Fibroblast of skin of right biceps (primary cell): ENCODE data around the gene ARAP1.

Source experiments
- DNase-seq: peaks from one replicate; pipeline ENCODE4 v3.0.0-alpha.2; 2013

Gene ARAP1

DNA sequence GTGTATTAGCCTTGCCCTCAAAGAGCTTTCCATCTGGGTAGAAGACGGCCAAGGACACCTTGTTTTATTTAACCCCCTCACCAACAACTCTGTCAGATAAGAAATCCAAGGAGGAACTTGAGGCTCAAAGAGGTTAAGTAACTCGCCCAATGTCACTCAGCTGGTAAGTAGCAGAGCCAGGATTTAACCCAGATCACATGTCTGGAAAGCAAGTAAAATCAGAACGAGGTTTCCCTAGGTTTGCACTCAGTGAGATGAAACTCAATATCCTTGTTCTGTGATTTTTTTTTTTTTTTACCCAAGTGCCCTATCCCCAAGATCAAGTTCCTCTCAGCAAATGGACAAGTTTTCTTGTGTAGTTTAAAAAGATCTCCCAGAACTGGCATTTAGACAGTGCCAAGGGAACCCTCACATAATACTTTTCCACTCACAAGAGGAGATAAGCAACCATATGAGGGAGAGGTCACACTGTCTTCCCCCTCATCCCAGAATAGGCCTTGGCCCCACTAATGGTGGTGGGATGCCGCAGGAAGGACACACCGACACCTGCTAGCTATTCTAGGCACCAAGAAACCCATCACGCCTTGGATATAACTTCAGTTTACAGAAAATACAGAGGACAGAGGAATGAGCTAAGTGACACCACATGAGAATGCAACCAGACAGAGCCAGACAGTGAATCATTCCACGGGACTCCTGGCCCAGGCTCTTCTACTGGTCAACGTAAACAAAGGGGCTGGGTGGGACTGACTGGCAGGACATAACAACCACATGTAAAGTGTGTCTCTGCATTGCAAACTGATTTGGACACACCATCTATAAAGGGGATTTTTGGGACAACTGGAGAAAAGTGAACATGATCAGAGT lies 8.6 kb upstream of the ARAP1 start:
- peak; percentile 72 for DNase-seq

DNA sequence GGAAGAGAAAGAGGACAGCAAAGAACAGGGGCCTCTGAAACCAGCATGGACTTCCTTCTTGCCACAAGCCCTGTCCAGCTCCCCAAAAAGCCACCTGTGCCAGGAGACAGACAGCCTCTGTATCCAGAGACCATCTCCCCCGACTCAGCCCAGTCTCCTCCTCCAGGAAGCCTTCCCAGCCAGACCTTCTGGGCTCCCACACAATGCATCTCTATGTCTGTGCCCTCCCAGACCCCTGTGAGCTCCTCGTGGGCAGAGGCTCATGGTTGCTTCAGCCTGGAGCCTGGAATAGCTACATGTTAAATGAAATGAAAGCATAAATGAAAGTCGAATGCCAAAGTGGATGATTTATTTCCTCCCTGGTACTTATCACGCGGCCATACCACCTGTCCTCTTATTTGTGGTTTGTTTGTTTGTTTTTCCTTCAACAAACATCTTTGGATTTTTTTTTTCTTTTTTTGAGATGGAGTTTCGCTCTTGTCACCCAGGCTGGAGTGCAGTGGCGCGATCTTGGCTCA lies 7.3 kb upstream of the ARAP1 start:
- DNase-seq, result no peak

DNA sequence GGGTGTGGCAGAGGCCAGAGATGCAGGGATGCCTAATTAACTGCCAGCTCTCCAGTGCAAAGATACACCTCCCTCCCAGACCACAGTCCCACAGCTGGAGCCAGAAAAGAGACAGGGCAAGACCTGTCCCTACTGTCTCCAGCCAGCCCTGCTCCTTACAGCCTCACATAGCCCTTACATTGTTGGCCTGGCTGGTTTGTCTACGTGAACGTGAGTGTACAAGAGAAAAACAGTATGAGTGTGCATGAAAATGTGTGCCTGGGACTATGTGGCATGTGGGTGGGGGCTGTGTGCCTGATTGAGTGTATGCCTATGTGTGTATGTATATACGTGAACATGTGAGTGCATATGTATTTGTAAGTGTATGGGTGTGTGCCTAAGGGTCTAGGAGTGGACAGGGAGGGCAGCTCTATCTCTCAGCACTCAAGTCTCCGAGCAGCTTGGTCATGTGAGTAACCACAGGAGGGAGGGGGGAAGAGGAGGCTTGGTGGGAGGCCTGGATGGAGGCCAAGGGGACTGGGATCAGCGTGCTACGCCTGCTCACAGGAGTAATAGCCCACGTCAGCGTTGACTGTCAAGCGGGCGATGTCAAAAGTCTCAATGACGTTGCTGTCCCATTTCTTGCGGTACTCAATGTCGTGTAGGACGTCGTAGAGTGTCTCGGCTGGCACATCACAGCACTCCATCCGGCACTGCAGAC lies 6.6 kb upstream of the ARAP1 start:
- peak; percentile 94 for DNase-seq

DNA sequence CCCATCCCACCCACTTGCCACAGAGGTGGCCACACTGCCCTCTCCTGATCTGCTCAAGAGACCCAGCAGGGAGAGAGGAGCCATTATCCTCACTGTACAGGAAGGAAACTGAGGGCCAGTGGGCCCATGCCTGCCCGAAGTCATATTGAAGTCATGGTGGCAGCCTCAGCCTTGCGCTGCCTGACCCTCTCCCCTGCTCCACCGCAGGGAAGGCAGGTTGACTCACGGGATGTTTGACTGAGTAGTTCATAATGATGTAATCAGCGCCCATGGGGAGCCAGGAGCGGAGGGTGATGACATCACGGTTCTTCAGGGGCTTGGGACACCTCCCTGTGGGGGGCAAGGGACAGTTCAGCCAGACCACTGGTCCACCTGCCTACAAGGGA lies 6.1 kb upstream of the ARAP1 start:
- peak; percentile 80 for DNase-seq

DNA sequence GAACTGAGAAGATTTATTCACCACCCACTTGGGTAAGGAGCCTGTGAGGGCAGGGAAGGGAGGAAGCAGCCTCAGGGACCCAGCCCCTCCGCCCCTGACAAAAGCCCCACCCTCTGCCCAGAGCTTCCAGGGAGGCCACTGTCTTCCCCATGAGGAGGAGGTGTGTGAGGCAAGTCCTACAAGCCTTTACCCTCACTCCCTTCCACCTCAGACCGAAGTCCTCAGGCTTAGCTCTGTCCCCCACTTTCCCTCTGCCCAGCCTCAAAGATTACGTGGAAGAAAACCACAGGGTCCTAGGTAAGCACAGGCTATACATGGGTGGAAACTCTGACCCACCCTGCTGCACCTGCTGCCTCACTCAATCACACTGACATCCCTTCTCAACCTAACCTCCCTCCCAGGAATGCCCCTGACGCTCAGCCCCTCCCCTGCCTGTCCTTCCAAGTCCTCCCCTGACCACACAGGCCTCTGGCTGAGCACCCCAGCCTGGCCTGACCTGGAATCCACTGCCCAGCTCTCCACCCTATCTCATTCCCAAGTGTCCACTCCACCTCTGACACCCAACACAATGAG lies 3.6 kb upstream of the ARAP1 start:
- DNase-seq, result no peak

DNA sequence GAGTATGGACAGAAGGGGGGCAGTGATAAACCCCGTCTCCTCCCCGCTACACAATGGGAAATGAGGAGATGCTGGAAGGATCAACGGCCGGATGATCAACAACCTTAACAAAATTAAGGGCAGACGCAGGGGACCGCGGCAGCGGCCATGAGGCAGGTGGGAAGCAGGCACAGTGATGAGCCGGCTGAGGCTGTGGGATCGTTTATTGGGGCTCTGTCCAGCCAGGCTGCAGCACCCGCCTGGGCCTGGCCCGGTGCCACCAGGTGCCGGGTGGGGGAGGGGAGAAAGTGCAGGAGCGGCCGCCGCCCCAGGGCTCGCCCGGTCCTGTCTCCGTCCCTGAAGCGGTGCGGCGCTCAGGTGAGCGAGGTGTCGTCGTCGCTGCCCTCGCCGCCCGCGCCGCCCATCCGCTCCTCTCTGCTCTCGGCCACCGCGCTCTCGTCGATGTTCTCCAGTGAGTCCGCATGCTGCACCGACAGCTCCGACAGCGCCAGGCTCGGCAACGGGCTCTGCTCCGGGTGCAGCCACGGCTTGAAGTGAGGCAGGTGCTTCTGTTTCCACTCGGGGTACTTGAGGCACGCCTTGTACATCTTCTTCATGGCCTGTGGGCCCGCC lies 2.4 kb upstream of the ARAP1 start:
- DNase-seq, result no peak

DNA sequence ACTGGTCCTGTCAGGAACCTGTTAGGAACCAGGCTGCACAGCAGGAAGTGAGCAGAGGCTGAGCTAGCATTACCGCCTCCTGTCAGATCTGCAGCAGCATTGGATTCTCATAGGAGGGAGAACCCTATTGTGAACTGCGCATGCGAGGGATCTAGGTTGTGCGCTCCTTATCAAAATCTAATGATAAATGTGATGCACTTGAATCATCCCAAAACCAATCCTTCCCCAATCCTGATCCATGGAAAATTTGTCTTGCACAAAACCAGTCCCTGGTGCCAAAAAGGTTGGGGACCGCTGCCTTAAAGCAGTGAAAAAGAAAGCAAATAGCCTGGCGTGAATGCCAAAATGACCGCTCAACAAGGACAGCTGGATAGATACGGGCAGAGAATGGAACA lies 1.9 kb upstream of the ARAP1 start:
- no peak for DNase-seq

DNA sequence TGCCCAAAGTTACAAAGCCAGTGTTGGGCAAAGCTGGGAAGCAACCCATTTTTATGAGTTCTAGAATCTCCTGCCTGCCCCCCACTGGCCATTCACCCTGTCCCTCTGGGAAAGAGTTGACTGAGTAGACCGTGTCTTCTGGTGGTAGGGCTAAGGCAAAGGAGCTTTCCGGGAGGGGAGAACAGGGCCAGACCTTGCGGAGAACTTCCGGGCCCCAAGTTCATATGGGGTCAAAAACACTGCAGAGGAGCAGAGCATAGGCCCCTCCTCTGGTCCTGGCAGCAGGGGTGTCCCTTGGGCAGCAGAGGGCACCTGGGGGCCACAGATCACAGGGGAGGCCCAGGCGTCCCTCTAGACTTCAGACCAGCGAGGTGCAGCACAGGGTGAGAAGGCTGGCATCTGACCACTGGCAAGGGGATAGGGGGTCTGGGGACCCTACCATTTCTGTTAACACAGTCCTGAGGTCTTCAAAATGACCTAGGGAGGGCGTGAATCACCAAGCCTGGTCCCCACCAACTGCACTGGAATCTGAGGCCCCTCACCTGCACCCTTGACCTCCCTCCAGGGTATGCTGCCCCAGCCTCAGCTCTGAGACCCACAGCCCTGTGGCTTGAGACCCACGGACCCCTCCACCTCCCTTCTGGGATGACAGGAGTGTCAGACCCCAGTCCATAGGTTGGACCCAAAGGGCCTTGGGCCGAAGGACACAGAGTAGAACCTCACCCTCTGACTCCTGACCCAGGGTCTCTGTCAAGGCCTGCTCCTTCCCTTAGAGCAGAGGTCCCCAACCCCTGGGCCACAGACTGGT lies 1.3 kb upstream of the ARAP1 start:
- DNase-seq, result no peak

DNA sequence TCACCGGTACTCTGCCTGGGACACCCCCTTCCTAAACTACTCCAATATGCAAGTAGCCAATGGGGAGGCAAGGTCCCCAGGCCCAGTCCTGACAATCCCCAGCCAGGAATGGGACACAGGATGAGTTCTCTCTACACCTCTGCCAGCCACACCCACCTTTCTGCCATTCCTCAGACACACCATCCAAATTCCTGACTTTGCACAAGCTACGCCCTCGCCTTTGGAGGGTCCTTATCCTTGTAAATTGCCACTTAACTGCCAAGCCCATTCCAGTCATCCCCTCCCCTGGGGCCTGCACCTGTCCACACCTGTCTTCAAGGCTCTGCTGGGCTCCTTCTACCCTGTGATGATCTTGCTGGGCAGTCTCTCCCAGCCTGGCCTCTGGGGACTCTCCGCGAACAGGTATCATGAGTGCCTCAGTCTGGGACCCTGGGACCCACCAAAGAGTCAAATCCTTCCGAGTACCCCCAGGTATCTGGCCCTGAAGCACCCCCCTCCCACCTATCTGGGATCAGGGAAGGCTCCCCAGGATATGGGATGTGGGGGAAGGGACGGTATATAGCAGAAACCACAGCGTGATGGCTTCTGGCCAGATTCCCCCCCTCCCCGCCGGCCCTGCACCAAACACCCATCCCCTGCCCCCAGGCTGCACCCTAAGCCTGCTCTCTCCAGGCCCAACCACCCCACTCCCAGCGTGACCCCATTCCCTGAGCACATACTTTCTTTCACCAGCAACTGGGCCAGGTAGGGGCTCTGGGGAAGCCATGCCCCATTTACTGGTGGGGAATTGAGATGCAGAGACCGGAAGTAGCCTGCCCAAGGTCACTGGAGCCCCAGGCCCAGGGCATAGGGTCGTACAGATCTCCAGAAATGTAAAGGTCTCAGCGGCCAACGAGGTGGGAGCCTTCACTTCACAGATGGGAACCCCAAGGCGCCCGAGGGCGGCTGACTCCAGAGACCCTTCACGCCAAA lies 806 bp downstream of the ARAP1 start:
- no peak for DNase-seq

DNA sequence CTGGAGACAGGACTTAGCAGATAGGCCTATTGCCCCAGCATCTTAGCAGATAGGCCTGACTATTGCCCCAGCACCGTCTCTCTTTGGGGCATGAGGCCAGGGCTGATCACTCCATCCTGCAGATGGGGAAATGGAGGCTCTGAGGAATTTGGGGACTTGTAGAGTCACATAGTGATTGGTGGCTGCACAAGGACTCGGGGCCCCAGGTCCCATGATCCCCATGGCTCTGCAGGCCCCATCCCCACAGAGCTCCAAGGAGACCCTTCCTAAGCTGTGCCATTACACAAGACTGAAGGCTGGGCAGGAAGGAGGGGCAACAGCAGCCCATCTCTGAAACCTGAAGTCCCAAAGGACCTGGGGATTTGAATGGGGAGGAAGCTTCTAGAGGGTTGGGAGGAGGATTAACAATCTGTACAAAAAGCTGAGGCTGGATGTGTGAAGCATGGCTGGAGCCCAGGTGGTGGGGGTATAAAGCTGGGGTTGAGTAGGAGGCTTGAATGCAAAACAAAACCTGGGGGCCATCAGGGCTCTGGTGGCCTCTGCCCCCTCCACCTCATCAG lies 1.6 kb downstream of the ARAP1 start:
- no peak for DNase-seq

DNA sequence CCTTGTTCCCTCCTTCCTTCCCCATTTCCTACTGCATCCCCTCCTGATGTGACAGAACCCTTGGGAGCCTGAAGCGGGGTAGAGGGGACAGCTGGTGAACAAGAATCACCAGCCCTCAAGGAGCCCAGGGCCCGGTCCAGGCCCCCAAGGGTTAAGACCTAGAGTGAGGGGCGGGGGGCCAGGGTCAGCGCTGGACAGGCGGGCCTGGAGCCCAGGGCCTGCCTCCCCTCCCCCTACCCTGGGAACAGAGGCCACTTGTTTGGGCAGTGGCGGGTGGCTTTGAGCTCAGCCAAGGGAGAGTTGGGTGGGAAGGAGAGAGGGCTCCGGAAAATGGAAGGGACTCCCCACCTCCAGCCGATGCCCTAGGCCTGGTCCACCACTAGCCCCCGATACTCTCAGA lies 2.1 kb downstream of the ARAP1 start:
- no peak for DNase-seq

DNA sequence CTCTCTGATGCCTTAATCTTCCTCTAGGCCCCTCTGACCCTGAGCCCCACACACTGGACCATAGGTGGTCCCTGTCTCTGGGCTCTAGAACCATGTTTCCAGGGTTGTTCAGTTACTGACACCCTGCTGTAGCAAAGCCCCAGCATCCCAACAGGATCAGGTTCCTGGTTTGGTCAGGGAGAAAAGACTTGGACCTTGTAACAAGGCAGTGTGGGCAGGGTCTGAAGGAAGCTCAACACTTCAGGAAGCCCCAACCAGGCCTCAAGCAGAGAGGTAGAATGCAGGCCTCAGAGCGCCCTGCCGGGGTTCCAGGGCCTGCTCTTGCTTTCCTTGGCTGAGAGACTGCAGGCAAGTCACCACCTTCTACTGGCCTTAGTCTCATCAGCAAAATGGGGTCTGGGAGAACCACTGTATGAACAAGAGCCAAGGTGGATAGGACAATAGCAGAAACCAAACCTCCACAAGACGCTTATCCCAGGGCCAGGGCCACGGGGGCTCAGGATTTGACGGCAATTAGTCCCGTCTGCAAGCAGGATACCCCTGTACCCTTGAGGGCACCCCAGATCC lies 4.8 kb downstream of the ARAP1 start:
- DNase-seq, result no peak

DNA sequence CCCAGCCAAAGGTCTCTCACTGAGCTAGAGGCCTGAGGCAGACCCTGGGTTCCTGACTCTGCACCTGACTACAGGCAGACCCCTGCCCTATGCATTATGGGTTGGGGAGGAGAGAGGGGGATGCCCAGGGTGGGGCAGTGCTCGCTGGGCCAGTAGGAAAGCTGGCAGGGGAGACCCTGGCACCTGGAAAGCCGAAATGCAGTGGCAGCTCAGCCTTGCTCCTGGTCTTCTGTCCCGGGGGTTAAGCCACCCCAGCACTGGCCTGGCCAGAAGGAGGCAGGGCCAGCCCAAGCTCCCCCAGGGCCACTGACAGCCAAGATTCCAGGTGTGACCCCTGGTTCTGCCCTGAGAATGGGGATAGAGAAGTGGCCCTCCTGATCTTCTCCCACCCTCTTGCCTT lies 5.4 kb downstream of the ARAP1 start:
- no peak for DNase-seq

DNA sequence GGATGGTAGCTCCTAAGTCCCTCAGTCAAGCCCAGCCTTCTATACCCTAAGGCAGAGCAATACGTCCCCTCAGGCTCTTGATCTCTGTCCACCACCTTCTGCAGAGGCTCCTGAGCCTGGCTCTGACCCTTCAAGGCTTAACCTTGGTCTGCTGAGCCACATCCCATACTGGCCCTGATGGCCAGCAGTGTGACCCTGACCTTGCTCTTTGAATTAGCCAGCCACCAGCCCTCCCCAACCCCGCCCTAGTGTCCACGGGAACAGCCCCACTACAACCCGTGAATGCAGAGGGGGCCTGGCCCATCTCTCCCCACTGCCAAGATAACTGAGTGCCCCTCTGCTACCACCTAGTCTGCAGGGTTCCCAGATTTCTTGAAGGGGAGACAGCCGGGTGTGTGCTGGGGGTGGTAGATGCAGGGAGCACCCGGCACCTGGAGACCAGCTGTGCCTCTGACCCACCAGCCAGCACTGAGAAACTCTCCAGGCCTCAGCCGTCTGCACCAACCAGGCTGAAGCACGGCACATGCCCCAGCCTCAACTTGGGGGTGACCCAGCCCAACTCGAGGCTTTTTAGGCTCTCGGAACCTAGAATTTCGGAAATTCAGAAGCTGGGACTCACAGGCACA lies 6.2 kb downstream of the ARAP1 start:
- DNase-seq, result no peak

DNA sequence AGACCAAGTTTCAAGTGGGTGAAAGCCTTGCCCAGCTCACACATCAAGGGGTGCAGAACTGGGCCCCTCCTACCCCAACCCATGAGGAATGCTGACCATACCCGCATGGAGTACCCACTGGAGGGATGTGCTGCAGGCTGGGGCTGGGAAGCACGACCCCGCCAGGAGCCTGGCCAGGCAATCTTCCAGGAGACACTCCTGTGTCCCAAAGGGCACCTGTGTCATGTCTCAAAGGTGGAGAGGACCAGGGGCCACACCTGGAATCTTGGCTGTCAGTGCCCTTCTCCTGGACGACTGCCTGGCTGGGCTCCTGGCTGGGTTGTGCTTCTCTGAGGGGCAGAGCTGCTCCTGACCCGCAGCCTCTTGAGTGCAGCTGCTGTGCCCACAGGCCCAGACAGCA lies 6.7 kb downstream of the ARAP1 start:
- DNase-seq, result no peak

DNA sequence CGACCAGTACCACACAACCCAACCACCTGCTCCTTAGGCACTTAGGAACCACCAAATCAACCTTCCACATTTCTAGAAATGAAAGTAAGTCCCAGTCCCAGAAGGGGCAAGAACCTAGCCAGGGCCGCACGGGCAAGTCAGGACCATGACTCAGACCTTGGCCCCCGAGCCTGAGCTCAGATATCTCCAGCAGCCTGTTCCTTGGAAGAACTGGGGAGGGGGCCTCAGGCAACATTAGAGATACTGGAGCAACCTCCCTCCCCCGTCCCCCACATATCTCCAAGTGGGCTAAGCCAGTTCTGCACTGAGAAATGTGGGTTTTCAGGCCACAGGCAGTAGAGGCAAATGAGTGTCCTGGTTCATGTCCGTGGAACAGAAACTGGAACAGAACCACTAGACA lies 7.7 kb downstream of the ARAP1 start:
- DNase-seq, result no peak

DNA sequence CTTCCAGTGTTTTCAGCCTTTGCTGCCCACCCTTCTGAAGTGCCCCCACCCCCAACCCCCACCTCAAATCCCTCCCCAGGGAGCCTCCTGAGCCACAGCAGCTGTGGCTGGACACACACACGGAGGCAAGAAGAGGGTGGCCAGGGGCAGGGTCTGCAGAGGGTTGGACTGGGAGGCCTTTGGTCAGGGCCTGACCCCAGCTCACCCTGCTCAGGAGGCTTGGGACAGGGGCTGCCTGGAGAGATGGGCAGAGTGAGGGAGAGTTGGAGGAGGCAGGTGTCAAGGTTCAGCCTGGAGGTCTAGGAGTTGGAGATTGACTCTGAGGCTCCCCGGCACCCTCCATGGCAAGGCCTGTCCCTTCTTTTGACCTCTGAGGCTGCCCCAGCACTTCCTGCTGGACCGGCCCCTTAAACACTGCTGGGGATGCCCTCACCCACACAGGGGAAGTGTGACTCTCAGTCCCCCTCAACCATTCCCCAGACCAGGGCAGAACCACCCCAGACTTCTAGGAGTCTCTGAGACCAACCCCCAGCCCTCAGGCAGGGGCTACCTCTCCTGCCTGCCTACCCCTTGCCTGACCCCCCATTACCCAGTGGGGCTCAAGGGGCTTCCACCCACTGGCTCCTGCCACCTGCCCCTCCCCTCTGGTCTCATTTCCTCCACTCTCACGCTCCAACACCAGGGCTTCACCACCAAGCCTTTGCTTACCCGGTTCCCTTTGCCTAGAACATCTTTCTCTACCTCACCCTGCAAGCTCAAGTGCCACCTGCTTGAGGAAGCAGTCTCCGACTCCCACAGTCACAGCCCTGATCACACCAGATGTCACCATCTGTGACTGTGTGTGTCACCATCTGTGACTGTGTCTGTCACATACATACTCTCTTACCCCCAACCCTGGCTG lies 8.6 kb downstream of the ARAP1 start:
- no peak for DNase-seq

DNA sequence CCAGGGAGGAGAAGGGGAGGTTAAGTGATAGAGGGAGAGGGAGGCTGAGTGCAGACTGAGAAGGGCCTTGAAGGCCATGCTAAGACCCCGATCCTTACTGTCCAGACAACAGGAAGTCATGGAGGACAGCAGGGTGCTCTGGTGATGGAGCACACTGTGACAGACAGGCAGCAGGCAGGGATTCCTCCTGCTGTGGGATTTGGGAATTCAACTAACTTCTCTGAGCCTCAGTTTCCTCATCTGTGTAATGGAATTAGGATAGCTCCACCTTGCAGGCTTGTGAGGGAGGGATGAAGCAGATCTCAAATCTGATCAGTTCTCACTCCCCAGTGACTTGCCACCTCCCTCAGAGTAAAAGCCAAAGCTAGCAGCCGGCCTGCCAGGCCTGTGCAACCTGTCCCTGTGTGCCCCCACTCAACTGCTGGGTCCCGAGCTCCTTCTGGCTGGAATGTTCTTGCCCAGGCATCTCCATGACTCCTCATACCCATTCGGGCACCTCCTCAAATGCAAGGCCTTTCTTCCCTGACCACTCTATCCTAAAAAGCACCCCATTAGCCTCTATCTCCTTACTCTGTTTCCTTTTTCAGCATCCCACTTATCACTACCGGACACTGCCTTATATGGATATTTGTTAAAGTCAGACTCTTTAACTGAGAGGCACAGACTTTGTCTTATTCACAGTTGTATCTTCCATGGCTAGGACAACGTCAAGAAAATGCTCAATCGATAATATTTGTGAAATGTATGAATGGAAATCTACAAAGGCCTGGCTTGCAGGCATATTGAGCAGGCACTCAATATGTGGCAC lies 9.5 kb downstream of the ARAP1 start:
- DNase-seq, result no peak
